Measurements from ENCODE around the gene LMO1.

DNA sequence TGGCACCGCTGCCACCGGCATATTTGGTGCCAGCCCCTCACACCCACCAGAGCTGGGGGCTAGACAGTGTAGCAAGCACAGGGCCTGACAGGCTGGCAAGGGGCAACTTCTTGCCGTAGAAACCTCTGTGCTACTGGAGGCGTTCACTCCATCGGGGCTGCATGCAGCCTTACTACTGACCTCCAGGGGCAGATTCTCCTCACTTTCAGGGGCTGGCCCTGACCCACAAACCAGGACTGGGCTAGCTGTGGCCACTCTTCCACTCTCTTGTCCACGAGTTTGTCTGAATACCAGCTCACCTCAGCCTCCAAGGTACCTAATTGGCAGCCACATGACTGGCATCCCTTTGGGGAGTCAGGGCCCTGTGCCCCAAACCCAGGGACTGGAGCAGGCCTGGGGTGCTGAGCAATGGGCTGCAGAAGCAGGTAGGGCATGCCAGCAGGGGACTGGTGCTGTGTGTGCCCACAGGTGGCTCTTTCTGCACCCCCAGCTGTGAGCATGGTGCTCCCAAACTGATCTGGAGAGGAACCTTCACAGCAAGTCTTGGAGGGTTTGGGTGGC, 2.1 kb upstream of the LMO1 start:
- TF ChIP-seq CTCF (conservative IDR thresholded peaks at IDR 0.05) (0 out of 2 replicates have a peak, but pooled peaks have one; percentile 21), EZH2 (IDR thresholded peaks at IDR 0.05; ENCODE audit: low read depth) (no peak)

Measured in PC-9 (cell line).